ENCODE data around the gene RHCG.

RHCG gene

DNA sequence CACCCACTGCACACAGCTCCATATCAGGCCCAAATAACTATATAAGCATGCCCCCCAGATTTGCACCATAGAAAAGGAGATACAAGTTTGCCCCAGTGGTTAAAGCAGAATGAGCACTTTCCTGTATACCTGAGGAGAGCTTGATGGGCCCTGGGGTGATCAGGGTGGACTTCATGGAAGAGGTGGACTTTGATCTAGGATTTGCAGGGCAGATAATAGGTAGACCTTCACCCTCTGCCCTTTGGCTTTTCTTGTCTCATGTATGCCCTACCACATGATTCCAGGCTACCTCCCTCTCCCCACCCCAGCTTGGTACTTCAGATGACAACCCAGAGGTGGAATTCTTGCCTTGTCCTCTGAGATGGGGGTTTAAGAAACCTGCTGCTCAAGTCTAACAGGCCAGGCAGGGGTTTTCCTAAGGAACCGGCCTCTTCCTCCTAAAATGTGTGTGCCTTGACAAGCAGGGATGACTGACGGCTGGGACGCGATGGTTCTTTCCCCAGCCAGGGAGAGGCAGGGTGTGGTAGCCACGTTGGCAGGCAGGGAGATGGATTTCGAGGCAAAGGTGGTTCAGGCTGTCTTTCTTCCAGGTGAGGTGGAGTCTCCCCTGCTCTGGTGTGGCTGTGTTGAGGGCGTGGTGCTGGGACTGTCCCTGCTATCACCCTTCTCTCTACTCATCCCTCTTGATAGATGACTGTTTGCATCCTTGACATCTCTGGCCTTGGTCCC is 6.6 kb upstream of the RHCG start:
- no peak for DNase-seq

GRCh38 chr15:89501646-89502045 is 5.3 kb upstream of the RHCG start:
- no peak for DNase-seq

DNA sequence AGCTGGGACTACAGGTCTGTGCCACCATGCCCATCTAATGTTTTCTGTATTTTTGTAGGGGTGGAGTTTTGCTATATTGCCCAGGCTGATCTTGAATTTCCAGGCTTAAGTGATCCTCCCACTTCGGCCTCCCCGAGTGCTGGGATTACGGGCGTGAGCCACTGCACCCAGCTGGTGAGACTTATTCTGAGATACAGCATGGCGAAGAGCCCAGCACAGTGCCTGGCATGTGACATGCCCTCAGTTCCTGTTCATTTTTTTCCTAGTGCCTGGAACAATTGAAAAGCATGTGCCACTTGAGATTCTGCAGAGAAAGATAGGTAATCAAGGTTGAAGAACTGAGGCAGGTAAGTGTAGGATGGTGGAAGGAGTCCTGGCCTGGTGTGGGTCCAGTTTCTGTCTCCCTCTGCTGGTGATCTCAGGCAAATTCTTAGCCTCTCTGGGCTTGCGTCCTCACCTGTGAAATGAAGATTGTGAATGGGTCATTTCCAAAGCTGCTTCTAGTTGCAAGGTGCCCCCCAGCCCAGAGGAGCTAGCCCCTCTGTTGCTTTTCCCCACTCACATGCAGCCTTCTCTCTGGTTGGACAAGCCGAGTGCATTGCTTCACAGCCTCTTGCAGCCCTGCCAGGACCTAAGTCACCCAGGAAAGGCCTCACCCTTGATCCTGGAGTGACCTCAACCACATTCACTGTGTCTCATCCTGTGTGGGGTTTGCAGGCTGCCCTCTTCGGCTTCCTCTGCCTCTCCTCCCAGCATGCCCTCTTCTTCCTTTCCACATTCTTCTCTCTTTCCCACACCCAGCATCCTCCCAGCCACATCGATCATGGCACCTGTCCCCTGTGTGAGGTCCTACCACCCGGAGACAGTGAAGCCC is 4.3 kb upstream of the RHCG start:
- DNase-seq: no peak

DNA sequence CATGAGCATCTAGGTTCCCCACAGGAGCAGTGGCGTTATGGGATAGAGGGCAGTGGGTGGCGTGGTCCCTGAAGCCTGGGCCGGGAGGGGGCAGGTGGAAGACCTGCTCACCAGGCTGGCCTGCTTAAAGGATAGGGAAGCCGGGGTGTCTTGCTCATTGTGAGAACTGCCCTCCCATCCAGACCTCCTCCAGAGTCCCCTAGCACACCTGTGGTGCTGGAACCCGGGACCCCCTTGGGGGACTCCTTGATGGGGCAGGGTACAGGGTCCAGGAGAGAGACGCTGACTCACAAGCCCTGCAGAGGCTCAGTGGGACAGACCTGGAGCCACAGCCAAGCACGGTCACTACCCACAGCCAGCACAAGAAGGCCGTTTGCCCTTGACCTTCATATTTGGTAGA is 2.8 kb upstream of the RHCG start:
- DNase-seq: no peak

GRCh38 chr15:89498574-89498906 is 2.2 kb upstream of the RHCG start:
- no peak for DNase-seq

DNA sequence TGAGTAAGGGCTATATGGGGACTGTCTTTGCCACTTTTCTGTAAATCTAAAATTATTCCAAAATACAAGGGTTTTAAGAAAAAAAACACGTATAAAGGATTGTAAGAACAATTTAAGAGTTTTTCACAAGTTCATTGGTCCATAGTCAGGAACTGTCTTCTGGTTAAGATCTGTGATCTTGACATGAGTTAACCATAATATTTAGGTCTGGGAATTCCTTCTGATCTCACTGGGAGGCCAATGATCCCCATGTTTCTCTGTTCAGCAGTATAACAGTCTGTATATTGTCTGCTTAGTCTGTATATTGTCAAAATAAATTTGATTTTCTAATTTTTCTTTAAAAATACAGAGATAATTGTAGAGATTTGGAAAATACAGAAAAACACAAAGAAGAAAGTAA is 848 bp upstream of the RHCG start:
- no peak for DNase-seq

DNA sequence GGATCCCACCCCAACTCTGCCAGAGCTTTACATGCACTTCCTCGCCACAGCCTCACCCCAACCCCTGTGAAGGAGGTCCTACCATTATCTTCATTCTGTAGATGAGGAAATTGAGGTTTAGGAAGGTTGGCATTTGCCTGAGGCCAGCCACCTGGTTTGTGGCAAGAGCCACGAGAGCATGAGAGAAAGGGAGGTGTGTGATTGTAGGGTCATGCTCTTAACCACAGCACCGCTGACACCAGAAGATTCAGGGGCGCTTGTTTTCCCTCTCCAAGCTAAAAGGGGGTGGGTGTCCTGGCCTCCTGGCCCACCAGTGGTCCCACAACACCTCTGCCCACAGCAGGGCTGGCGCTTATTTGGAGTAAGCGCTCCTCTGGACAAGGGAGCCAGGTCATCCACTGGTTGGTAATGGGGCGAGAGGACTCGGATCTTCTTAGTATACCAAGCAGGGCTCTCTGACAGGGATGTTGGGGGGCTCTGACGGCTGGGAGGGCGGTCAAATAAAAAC is 691 bp downstream of the RHCG start:
- DNase-seq: no peak

- no peak for DNase-seq
Measured at GRCh38 chr15:89494941-89495637, 1.3 kb downstream of the RHCG start.

DNA sequence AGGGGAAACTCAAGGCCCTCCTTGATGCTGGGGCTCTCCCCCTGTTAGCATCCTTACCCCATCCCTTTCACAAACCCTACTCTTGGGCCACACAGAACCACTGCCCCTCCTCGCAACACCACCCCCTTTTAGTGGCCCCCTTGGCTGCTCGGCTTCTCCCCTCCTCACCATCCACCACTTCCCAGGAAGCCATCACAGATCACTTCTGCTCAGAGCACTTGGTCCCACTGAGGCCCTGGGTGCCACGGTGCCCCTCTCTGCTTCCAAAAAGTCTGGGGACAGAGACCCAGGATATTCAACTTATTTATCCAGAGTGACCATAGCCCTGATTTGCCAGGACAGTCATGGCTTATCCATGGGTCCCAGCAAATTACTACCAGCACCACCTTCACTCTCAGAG is 2.4 kb downstream of the RHCG start:
- no peak for DNase-seq

DNA sequence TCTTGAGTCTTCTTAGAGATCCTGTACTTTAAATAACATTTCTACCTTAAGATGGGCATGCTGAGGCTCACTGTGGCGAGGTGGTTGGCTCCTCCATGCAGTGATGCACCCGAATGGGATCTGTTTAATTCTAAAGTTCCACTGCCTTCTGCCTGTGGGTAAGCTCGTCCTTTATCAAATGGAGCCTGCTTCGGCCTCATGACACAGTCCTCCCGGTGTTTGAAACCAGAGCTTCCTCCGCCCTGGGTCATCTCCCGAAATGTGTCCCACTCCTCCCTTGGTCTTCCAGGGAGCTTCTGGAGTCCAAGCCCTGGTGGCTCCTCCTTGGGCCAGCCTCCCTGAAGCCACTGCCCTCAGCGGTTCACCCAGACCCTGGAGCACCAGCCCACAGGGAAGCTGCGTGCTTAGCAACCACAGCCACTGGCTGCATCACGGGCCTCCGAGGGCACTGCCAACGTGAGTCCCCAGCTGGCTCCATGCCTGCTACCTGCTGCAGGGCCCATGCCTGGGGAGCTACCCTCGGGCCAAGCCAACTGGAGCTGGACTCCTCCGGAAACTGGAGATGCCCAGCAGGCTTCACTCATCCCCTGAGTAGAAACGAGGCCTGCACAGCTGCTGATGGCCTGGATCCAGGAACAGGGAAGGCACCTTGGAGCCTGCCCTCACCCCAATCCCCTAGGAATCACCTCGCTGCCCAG is 3.3 kb downstream of the RHCG start:
- no peak for DNase-seq

DNA sequence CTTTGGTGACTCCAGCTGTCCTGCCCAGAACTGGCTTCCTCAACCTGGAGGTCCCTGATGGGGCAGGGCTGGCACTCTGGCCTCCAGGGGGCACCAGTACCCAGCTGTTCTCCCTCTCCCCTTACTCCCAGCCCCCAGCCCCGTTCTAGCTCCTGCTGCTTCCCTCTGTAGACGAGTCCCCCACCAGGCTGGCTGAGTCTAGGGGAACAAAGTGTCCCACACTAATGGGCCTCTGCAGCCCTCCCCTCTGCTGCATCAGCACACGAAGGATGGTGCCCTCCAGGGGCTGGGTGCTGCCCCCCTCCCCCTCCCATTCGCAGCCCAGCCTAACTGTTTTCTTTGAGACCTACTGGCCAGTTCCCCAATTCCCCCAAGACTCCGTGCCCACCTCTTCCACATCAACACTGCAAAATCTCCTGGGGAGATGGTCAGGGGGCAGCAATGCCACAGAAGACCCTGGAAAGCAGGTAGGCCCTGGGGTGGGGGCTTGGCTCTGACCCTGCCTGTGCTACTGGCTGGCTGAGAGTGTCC is 4.2 kb downstream of the RHCG start:
- no peak for DNase-seq

DNA sequence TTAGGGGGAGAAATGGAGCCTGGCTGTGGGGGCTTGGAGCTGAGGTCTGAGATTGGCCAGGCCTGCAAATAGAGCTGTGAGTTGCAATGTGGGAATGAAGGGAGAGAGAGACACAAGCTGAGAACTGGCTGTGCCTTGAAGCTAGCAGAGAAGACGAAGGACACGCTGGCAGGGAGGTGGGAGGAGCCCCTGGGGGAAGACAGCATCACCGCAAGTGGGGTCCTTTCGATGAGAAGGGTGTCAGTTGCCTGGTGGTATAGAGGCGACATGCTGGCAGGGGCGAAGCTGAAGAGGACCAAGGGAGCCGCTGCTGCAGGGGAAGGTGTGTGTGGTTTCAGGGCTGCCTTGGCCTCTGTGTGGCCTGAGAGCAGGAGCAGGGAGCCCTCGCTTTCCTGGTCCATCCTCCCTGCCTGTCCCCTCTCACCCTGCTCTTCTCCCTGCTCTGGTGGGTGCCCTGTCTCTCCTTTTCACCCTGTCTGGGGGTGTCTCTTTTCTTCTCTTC is 5.5 kb downstream of the RHCG start:
- no peak for DNase-seq

GRCh38 chr15:89490081-89490813 is 6.1 kb downstream of the RHCG start:
- DNase-seq: no peak

GRCh38 chr15:89489376-89489775 is 7.0 kb downstream of the RHCG start:
- no peak for DNase-seq

DNA sequence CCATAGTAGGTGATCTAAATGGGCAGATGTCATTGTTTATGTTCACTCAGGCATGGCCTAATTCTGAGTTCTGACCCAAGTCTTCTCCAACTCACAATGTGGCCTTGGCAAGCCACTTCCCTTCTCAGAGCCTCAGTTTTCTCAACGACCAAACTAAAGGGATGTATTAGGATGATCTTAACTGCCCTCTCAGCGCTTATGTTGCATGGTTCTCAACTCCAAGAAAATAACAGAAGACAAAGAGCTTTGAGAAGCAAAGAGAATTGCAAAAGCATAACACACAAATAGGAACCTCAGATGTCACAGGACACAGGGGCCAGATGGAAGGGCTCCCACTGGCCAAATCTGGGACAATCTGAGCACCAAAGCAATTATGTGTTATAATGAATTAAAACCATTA is 8.6 kb downstream of the RHCG start:
- DNase-seq: no peak

DNA sequence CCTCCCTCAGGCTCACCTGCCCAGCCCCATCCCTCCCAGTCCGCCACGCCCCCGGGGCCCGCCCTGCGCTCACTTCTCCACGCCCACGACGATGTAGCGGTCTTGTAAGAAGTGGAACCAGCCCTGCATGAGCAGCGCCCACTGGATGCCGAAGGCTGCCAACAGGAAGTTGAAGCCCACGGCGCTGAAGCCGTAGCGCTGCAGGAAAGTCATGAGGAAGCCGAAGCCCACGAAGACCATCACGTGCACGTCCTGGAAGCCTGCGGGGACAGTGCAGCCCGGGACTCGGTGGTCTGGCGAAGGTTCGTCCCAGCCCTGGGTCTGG is 9.7 kb downstream of the RHCG start:
- DNase-seq: no peak

DNA sequence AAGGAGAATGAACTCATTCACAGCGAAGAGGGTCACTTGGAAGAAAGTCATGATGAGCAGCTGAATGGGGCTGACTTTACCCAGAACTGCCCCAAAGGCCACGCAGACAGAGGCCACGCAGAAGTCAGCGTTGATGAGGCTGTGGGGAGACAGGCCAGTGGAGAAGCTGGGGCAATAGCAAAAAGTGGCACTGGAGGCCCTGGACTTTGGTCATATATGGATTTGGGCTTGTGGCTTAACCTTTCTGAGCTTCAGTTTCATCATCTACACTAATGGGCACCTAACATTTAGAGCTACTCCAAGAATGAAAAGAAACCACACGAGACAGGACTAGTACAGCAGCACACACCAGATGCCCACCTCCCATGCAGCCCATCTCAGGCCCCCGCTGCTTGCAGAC is 13.3 kb downstream of the RHCG start:
- no peak for DNase-seq

- no peak for DNase-seq
Measured at GRCh38 chr15:89482139-89482538, 14.2 kb downstream of the RHCG start.

GRCh38 chr15:89480505-89480904 is 15.9 kb downstream of the RHCG start:
- no peak for DNase-seq

DNA sequence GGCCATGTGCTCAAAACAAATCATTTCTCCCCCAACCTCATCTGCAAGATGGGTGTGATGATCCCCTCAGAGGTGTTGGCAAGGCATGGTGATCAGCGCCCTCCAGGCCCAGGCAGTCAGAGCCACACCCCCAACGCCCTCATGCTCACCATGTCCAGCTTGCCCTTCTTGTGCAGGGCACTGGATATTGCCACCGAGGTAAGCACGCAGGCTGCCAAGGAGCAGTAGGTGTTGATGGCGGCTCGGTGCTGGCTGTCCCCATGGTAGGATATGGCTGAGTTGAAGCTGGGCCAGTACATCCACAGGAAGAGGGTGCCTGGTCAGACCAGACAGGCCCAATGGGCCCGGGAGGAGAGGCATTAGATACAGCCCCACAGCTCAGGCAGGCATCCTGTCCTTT is 17.2 kb downstream of the RHCG start:
- no peak for DNase-seq

- DNase-seq: no peak
Measured at GRCh38 chr15:89477411-89478242, 18.8 kb downstream of the RHCG start.

Measured in fibroblast of skin of right biceps (primary cell).